Measurements from ENCODE around the gene CANT1. TPM values are rescaled to one million over a fixed set of nuclear protein-coding genes. Genes with fewer than 3 reads are reported as not detected.

CANT1 gene
- total RNA-seq, 2 donors from 2014 or later, result 65.7 to 72.3 TPM

- peaks cover 39 to 62% of the 10 kb centered on the region in 2 donors for H3K4me1 Mint-ChIP-seq (ENCODE audit: low read depth in 2 of 2)
- DNase-seq (ENCODE audit: low spot score) (no peak), ATAC-seq (no peak)
- H3K27me3 Mint-ChIP-seq, result no peaks in the 10 kb centered on the region
- no peaks in the 10 kb centered on the region for H3K9me3 Mint-ChIP-seq
- H3K36me3 Mint-ChIP-seq, result no peaks in the 10 kb centered on the region
- no peak overlapping the region for H3K4me3 Mint-ChIP-seq
- no peak overlapping the region for H3K27ac Mint-ChIP-seq
Measured at GRCh38 chr17:79003661-79004411, 5.7 kb downstream of the CANT1 start.

GRCh38 chr17:79002796-79003593 lies 6.6 kb downstream of the CANT1 start:
- DNase-seq (ENCODE audit: low spot score) (no peak), ATAC-seq (no peak)
- H3K27me3 Mint-ChIP-seq, result no peaks in the 10 kb centered on the region
- no peak overlapping the region for H3K4me3 Mint-ChIP-seq
- no peaks in the 10 kb centered on the region for H3K36me3 Mint-ChIP-seq
- no peaks in the 10 kb centered on the region for H3K9me3 Mint-ChIP-seq
- H3K4me1 Mint-ChIP-seq (ENCODE audit: low read depth in 2 of 2), result peaks cover 31 to 54% of the 10 kb centered on the region in 2 donors
- H3K27ac Mint-ChIP-seq, result no peak overlapping the region

GRCh38 chr17:79002291-79002690 lies 7.3 kb downstream of the CANT1 start:
- peaks cover 24 to 47% of the 10 kb centered on the region in 2 donors for H3K4me1 Mint-ChIP-seq (ENCODE audit: low read depth in 2 of 2)
- no peaks in the 10 kb centered on the region for H3K36me3 Mint-ChIP-seq
- no peak overlapping the region for H3K4me3 Mint-ChIP-seq
- no peak for DNase-seq (ENCODE audit: low spot score)
- ATAC-seq, result no peak
- no peaks in the 10 kb centered on the region for H3K9me3 Mint-ChIP-seq
- no peaks in the 10 kb centered on the region for H3K27me3 Mint-ChIP-seq
- H3K27ac Mint-ChIP-seq, result no peak overlapping the region

GRCh38 chr17:79001190-79002020 lies 8.2 kb downstream of the CANT1 start:
- ATAC-seq (no peak), DNase-seq (ENCODE audit: low spot score) (no peak)
- Mint-ChIP-seq H3K4me3 (no peak overlapping the region), H3K4me1 (ENCODE audit: low read depth in 2 of 2) (peaks cover 15 to 40% of the 10 kb centered on the region in 2 donors), H3K9me3 (no peaks in the 10 kb centered on the region), H3K27ac (no peak overlapping the region), H3K27me3 (no peaks in the 10 kb centered on the region), H3K36me3 (no peaks in the 10 kb centered on the region)

- Mint-ChIP-seq H3K27me3 (no peaks in the 10 kb centered on the region), H3K4me1 (ENCODE audit: low read depth in 2 of 2) (peaks cover 10 to 33% of the 10 kb centered on the region in 2 donors), H3K36me3 (no peaks in the 10 kb centered on the region), H3K27ac (no peak overlapping the region), H3K4me3 (no peak overlapping the region), H3K9me3 (no peaks in the 10 kb centered on the region)
- DNase-seq (ENCODE audit: low spot score), result peak; percentile 51
- no peak for ATAC-seq
Measured at GRCh38 chr17:79000396-79001189, 9.0 kb downstream of the CANT1 start.

- no peaks in the 10 kb centered on the region for H3K27me3 Mint-ChIP-seq
- no peak overlapping the region for H3K4me3 Mint-ChIP-seq
- no peak overlapping the region for H3K27ac Mint-ChIP-seq
- no peaks in the 10 kb centered on the region for H3K36me3 Mint-ChIP-seq
- ATAC-seq, result no peak
- H3K9me3 Mint-ChIP-seq, result no peaks in the 10 kb centered on the region
- peak; percentile 57 for DNase-seq (ENCODE audit: low spot score)
- peaks cover 10 to 31% of the 10 kb centered on the region in 2 donors for H3K4me1 Mint-ChIP-seq (ENCODE audit: low read depth in 2 of 2)
Measured at GRCh38 chr17:78999947-79000395, 9.6 kb downstream of the CANT1 start.

- peaks cover 10 to 31% of the 10 kb centered on the region in 2 donors for H3K4me1 Mint-ChIP-seq (ENCODE audit: low read depth in 2 of 2)
- ATAC-seq, result no peak
- no peak overlapping the region for H3K4me3 Mint-ChIP-seq
- no peak overlapping the region for H3K27ac Mint-ChIP-seq
- DNase-seq (ENCODE audit: low spot score), result no peak
- H3K9me3 Mint-ChIP-seq, result no peaks in the 10 kb centered on the region
- H3K36me3 Mint-ChIP-seq, result no peaks in the 10 kb centered on the region
- H3K27me3 Mint-ChIP-seq, result no peaks in the 10 kb centered on the region
Measured at GRCh38 chr17:78999056-78999768, 10.4 kb downstream of the CANT1 start.

GRCh38 chr17:78998311-78999055 lies 11.1 kb downstream of the CANT1 start:
- Mint-ChIP-seq H3K9me3 (no peaks in the 10 kb centered on the region), H3K27me3 (no peaks in the 10 kb centered on the region), H3K4me3 (no peak overlapping the region), H3K27ac (no peak overlapping the region), H3K4me1 (ENCODE audit: low read depth in 2 of 2) (peaks cover 10 to 31% of the 10 kb centered on the region in 2 donors), H3K36me3 (no peaks in the 10 kb centered on the region)
- peak; percentile 59 for DNase-seq (ENCODE audit: low spot score)
- ATAC-seq, result no peak

GRCh38 chr17:78997881-78998280 lies 11.7 kb downstream of the CANT1 start:
- ATAC-seq (no peak), DNase-seq (ENCODE audit: low spot score) (no peak)
- no peaks in the 10 kb centered on the region for H3K9me3 Mint-ChIP-seq
- peaks cover 10 to 35% of the 10 kb centered on the region in 2 donors for H3K4me1 Mint-ChIP-seq (ENCODE audit: low read depth in 2 of 2)
- no peak overlapping the region for H3K27ac Mint-ChIP-seq
- H3K4me3 Mint-ChIP-seq, result no peak overlapping the region
- no peaks in the 10 kb centered on the region for H3K36me3 Mint-ChIP-seq
- H3K27me3 Mint-ChIP-seq, result no peaks in the 10 kb centered on the region

GRCh38 chr17:78997231-78997741 lies 12.3 kb downstream of the CANT1 start:
- no peaks in the 10 kb centered on the region for H3K27me3 Mint-ChIP-seq
- ATAC-seq (no peak), DNase-seq (ENCODE audit: low spot score) (no peak)
- H3K9me3 Mint-ChIP-seq, result no peaks in the 10 kb centered on the region
- no peak overlapping the region for H3K27ac Mint-ChIP-seq
- no peak overlapping the region for H3K4me3 Mint-ChIP-seq
- H3K36me3 Mint-ChIP-seq, result no peaks in the 10 kb centered on the region
- H3K4me1 Mint-ChIP-seq (ENCODE audit: low read depth in 2 of 2), result peaks cover 5 to 31% of the 10 kb centered on the region in 2 donors

GRCh38 chr17:78996781-78997201 lies 12.8 kb downstream of the CANT1 start:
- H3K36me3 Mint-ChIP-seq, result no peaks in the 10 kb centered on the region
- H3K9me3 Mint-ChIP-seq, result no peaks in the 10 kb centered on the region
- H3K27me3 Mint-ChIP-seq, result no peaks in the 10 kb centered on the region
- no peak overlapping the region for H3K4me3 Mint-ChIP-seq
- no peak for DNase-seq (ENCODE audit: low spot score)
- ATAC-seq, result no peak
- peaks cover 0 to 26% of the 10 kb centered on the region in 2 donors for H3K4me1 Mint-ChIP-seq (ENCODE audit: low read depth in 2 of 2)
- no peak overlapping the region for H3K27ac Mint-ChIP-seq
